GM23338 (cell line): ENCODE data around the gene SLC8A1.

ENCODE experiments used
- CREB1 ChIP-seq: fragments of 250-450 bp; sonication (Bioruptor Pico); IDR thresholded peaks from 2 replicates; pipeline ENCODE4 v1.5.0; 2020; ENCODE audit warnings: low read depth, mild to moderate bottlenecking, moderate library complexity
- CTCF ChIP-seq, 2 experiments: fragments of 200-600 bp in 1 of 2; sonication (generic) in 1 of 2; conservative IDR thresholded peaks; 2 replicates each; pipeline versions ENCODE4 v1.5.1 to v1.6.1; 2016 to 2017; ENCODE audit warnings: antibody characterized with exemption in 2 of 2, low read depth in 2 of 2, mild to moderate bottlenecking in 2 of 2, moderate library complexity in 1 of 2
- EZH2 ChIP-seq: fragments of 200-600 bp; sonication (generic); IDR thresholded peaks from one replicate; pipeline ENCODE4 v1.8.0; 2017; ENCODE audit warnings: antibody characterized with exemption, mild to moderate bottlenecking, low read depth; ENCODE audit not compliant: unreplicated experiment
- POLR2AphosphoS5 ChIP-seq: IDR thresholded peaks from 2 replicates; pipeline ENCODE4 v1.6.1; 2016; ENCODE audit warnings: antibody characterized with exemption, low read depth
- REST ChIP-seq: IDR thresholded peaks from one replicate; pipeline ENCODE4 v1.6.1; 2018; ENCODE audit warnings: antibody characterized with exemption; ENCODE audit not compliant: unreplicated experiment

GRCh38 chr2:40131081-40131704 is 320.7 kb downstream of the SLC8A1 start:
- TF ChIP-seq CTCF (conservative IDR thresholded peaks at IDR 0.05; ENCODE audit: low read depth in 2 of 2) = no peak
- TF ChIP-seq REST = no peak
- TF ChIP-seq EZH2 = no peak
- no peak for TF ChIP-seq CREB1 (CRISPR knock-in tag)
- TF ChIP-seq POLR2AphosphoS5 = no peak
